Subcutaneous adipose tissue (tissue), 4 donors: Measurements from ENCODE around the gene DAPK1. TPM values are rescaled to one million over a fixed set of nuclear protein-coding genes. Genes with fewer than 3 reads are reported as not detected.

Experiments
- total RNA-seq, 4 donors: library from RNA; depleted of rRNA; stranded (reverse); fragments of >200 nt; gene quantifications; one replicate each; pipeline ENCODE4 v1.1.0, GENCODE V29; 2016
- TF ChIP-seq, protein P1 (sequence below): fragments of 450-650 bp; IDR thresholded peaks from one replicate; pipeline ENCODE4 v1.5.1; 2016; ENCODE audit warnings: low read depth, mild to moderate bottlenecking, control low read depth, antibody characterized with exemption, moderate library complexity

DAPK1 gene
- total RNA-seq, 4 donors from 2014 or later = 29.5 to 63.2 (median 43.4) TPM

DNA sequence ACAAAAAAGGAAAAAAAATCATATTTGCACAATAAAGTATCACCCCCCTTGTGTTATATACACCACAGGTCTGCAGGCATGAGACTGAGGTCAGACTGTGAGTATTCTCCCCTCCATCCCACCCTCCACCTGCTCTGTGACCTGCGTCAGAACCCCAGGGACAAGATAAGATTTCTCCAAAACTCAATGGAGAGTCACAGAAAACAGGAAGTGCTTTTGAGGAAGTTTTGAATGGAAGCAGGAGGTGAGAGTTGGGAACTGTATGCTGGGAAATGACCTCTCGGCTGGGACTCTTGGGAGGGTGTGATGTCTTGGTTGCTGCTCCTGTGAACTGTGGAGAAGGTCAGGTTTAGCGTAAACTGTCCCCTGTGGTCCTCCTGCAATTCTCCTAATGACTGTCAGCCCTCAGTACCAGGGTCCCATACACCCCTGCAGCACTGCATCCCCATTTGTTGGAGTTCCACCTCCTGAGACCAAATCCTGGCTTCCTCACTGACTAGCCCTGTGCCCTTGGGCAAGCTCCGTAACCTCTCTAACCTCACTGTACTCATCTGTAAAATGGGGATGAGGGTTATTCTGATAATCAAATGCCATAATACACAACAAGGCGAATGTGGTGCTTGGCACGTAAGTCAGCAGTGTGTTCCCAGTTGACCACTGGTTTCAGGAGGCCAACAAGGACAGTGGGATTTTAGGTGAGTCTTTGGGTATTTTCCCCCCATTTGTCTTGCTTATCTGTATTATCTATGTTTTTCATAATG is 221.4 kb downstream of the DAPK1 start:
- TF ChIP-seq, protein P1, sequence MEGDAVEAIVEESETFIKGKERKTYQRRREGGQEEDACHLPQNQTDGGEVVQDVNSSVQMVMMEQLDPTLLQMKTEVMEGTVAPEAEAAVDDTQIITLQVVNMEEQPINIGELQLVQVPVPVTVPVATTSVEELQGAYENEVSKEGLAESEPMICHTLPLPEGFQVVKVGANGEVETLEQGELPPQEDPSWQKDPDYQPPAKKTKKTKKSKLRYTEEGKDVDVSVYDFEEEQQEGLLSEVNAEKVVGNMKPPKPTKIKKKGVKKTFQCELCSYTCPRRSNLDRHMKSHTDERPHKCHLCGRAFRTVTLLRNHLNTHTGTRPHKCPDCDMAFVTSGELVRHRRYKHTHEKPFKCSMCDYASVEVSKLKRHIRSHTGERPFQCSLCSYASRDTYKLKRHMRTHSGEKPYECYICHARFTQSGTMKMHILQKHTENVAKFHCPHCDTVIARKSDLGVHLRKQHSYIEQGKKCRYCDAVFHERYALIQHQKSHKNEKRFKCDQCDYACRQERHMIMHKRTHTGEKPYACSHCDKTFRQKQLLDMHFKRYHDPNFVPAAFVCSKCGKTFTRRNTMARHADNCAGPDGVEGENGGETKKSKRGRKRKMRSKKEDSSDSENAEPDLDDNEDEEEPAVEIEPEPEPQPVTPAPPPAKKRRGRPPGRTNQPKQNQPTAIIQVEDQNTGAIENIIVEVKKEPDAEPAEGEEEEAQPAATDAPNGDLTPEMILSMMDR = no peak

GRCh38 chr9:87720173-87720572 is 222.5 kb downstream of the DAPK1 start:
- TF ChIP-seq, protein P1 = no peak

DNA sequence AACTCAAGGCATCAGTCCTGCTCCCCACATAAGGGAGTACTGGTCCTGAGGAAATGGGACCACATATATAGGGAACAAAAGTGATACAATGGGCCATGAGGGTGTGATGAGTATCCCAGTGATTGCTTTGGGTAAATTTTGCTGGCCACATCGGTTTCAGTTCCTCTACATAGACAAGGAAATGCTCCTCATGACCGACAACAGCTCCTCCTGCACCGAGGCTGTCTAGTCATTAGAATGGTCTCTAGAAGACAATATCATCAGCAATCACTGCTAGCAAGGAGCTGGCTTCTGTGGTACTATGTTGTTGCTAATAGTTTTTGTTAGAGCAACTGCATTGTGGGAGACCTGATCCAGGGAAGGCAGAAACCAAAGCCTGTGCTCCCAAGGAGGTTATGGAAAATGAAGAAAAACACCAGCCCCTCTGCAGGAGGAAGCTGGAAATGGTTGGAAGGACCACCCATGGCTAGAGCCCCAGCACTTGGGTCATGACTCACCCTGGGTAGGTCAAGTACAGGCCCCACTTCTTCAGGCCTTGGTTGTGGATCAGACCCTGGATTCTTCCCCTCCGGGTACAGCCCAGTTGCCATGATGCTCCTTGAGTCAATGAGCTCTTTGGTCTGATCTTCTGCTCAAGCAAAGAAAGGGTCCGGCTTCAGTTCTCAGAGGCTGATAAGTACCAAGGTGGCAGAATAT is 224.9 kb downstream of the DAPK1 start:
- TF ChIP-seq, protein P1 = no peak

- TF ChIP-seq, protein P1 = no peak
Observed at GRCh38 chr9:87725356-87725899, 227.8 kb downstream of the DAPK1 start.

GRCh38 chr9:87725900-87726709 is 228.4 kb downstream of the DAPK1 start, which contains the start of gene CTSL:
Gene CTSL, plus strand, starts transcription at chr9:87726119. Its CDS starts 1,485 bp downstream, at chr9:87727604.
- TF ChIP-seq, protein P1 = no peak

GRCh38 chr9:87729246-87729645 is 231.6 kb downstream of the DAPK1 start:
- TF ChIP-seq, protein P1 = no peak
